HepG2 (cell line): ENCODE data around the gene NME1. TPM values are rescaled to one million over a fixed set of nuclear protein-coding genes. Genes with fewer than 3 reads are reported as not detected.
A peak's percentile ranks its signal among the peaks of the same experiment; 100 is the strongest.

Experiments used
- GPN1 ChIP-seq: sonication (generic); formaldehyde crosslinking; IDR thresholded peaks from 2 replicates; pipeline ENCODE4 v1.5.1; 2020; ENCODE audit warnings: missing genetic modification reagents, borderline replicate concordance
- HINFP ChIP-seq: sonication (generic); formaldehyde crosslinking; IDR thresholded peaks from 2 replicates; pipeline ENCODE4 v1.4.0; 2020; ENCODE audit warnings: low read depth, mild to moderate bottlenecking, missing genetic modification reagents
- NR0B2 ChIP-seq: sonication (generic); formaldehyde crosslinking; IDR thresholded peaks from 2 replicates; pipeline ENCODE4 v1.4.0; 2020; ENCODE audit warnings: mild to moderate bottlenecking, missing genetic modification reagents
- PBX2 ChIP-seq: IDR thresholded peaks from 2 replicates; pipeline ENCODE4 v1.6.1; 2016; ENCODE audit warnings: control low read depth
- PRDM15 ChIP-seq: sonication (generic); formaldehyde crosslinking; IDR thresholded peaks from 2 replicates; pipeline ENCODE4 v1.4.0; 2020; ENCODE audit warnings: missing genetic modification reagents
- RBM22 ChIP-seq: fragments of 200-400 bp; formaldehyde crosslinking; optimal IDR thresholded peaks from 2 replicates; pipeline ENCODE3; 2017; ENCODE audit warnings: mild to moderate bottlenecking, low read length, moderate library complexity
- ZNF24 ChIP-seq: fragments of 450-650 bp; IDR thresholded peaks from 2 replicates; pipeline ENCODE4 v1.6.1; 2017; ENCODE audit warnings: antibody characterized with exemption, mild to moderate bottlenecking
- ZNF256 ChIP-seq: sonication (generic); formaldehyde crosslinking; conservative IDR thresholded peaks from 2 replicates; pipeline ENCODE4 v1.4.0; 2020; ENCODE audit warnings: missing genetic modification reagents
- ZNF280B ChIP-seq: sonication (generic); formaldehyde crosslinking; IDR thresholded peaks from 2 replicates; pipeline ENCODE4 v1.5.0; 2020; ENCODE audit warnings: missing genetic modification reagents, mild to moderate bottlenecking, borderline replicate concordance
- ZNF318 ChIP-seq: sonication (generic); formaldehyde crosslinking; IDR thresholded peaks from 2 replicates; pipeline ENCODE4 v1.4.0; 2020; ENCODE audit warnings: mild to moderate bottlenecking, missing genetic modification reagents
- polyA plus RNA-seq, 8 experiments: library from polyadenylated mRNA; depleted of rRNA in 3 of 8; stranded (reverse) in 7 of 8; unstranded in 1 of 8; fragments of >200 nt; fragmentation: Illumina TruSeq in 4 of 8; extraction: Trizol in 4 of 8; gene quantifications; 2 replicates each; pipeline versions ENCODE4 v1.2.1 to v1.2.3, GENCODE V29; 2011 to 2016; ENCODE audit warnings: low read depth in 4 of 8, missing spikeins in 1 of 8, mixed read lengths in 1 of 8; ENCODE audit not compliant: insufficient read depth in 1 of 8
- total RNA-seq, 5 experiments: library from RNA; depleted of rRNA; stranded (reverse); fragments of >200 nt; fragmentation: Illumina TruSeq; extraction: Trizol; gene quantifications; 2 replicates each; pipeline ENCODE4 v1.2.3, GENCODE V29; 2016; ENCODE audit warnings: low read depth in 1 of 5

Gene NME1
- total and polyA plus RNA-seq, 2 of the 13 experiments (the other 11 are each of a cell fraction or from before 2014, with no cell fraction given), result 295 to 516 TPM

- TF ChIP-seq ZNF280B (CRISPR knock-in tag), result no peak
- TF ChIP-seq RBM22, result peak; percentile 48
- TF ChIP-seq HINFP (CRISPR knock-in tag), result no peak
- 0 out of 2 replicates have a peak, but pooled peaks have one; percentile 20 for TF ChIP-seq NR0B2 (CRISPR knock-in tag)
- 0 out of 2 replicates have a peak, but pooled peaks have one; percentile 19 for TF ChIP-seq ZNF318
- TF ChIP-seq GPN1 (CRISPR knock-in tag), result no peak
- no peak for TF ChIP-seq ZNF256 (CRISPR knock-in tag)
- TF ChIP-seq PRDM15 (CRISPR knock-in tag), result no peak
- TF ChIP-seq ZNF24, result no peak
- 0 out of 2 replicates have a peak, but pooled peaks have one; percentile 52 for TF ChIP-seq PBX2
These were observed 11.7 kb downstream of the NME1 start (continued) for GRCh38 chr17:51164911-51165679.
